Neural progenitor cell (in vitro differentiated cells): ENCODE measurements around the gene CNTROB. TPM values are rescaled to one million over a fixed set of nuclear protein-coding genes. Genes with fewer than 3 reads are reported as not detected.

Experiments used
- DNase-seq: peaks from one replicate; pipeline ENCODE4 v3.0.0-alpha.2; 2016; ENCODE audit warnings: low spot score
- H2AFZ ChIP-seq: fragments of 200-600 bp; sonication (generic); replicated peaks from 2 replicates; pipeline ENCODE4 v1.6.1; 2016; ENCODE audit warnings: antibody characterized with exemption
- H3F3A ChIP-seq: fragments of 200-600 bp; sonication (generic); 2 replicates; pipeline ENCODE4 v1.6.1; 2016; ENCODE audit warnings: antibody characterized with exemption, low read depth
- H3K27ac ChIP-seq: fragments of 200-600 bp; sonication (generic); 2 replicates; pipeline ENCODE4 v1.5.1; 2016; ENCODE audit warnings: mild to moderate bottlenecking
- H3K27me3 ChIP-seq: fragments of 200-600 bp; sonication (generic); 2 replicates; pipeline ENCODE4 v1.6.1; 2016; ENCODE audit warnings: mild to moderate bottlenecking, moderate library complexity
- H3K36me3 ChIP-seq: fragments of 200-600 bp; sonication (generic); 2 replicates; pipeline ENCODE4 v1.5.1; 2016
- H3K4me1 ChIP-seq: fragments of 200-600 bp; sonication (generic); 2 replicates; pipeline ENCODE4 v1.6.1; 2016; ENCODE audit warnings: mixed run types
- H3K4me2 ChIP-seq: fragments of 200-600 bp; sonication (generic); 2 replicates; pipeline ENCODE4 v1.6.1; 2016
- H3K4me3 ChIP-seq: fragments of 200-600 bp; sonication (generic); 2 replicates; pipeline ENCODE4 v1.5.1; 2016
- H3K79me2 ChIP-seq: fragments of 200-600 bp; sonication (generic); 2 replicates; pipeline ENCODE4 v1.6.1; 2016; ENCODE audit warnings: low read depth
- H3K9ac ChIP-seq: fragments of 200-600 bp; sonication (generic); 2 replicates; pipeline ENCODE4 v1.6.1; 2016
- H3K9me3 ChIP-seq: fragments of 200-600 bp; sonication (generic); 2 replicates; pipeline ENCODE4 v1.5.1; 2016; ENCODE audit warnings: low read depth
- H4K20me1 ChIP-seq: fragments of 200-600 bp; sonication (generic); 2 replicates; pipeline ENCODE4 v1.6.1; 2016; ENCODE audit warnings: low read depth
- H3K27ac Mint-ChIP-seq: 3 replicates; pipeline ENCODE4 v1.8.0; 2021; ENCODE audit warnings: mixed read lengths
- H3K27me3 Mint-ChIP-seq: 2 replicates; pipeline ENCODE4 v1.8.0; 2022; ENCODE audit warnings: low read depth, mild to moderate bottlenecking, inconsistent platforms, moderate library complexity, mixed read lengths; ENCODE audit not compliant: insufficient read depth
- H3K36me3 Mint-ChIP-seq: 3 replicates; pipeline ENCODE4 v1.8.0; 2021; ENCODE audit warnings: mixed read lengths
- H3K4me1 Mint-ChIP-seq: 3 replicates; pipeline ENCODE4 v1.8.0; 2021; ENCODE audit warnings: mixed read lengths
- H3K4me3 Mint-ChIP-seq: 3 replicates; pipeline ENCODE4 v1.8.0; 2021; ENCODE audit warnings: mild to moderate bottlenecking, moderate library complexity, mixed read lengths
- H3K9me3 Mint-ChIP-seq: 3 replicates; pipeline ENCODE4 v1.8.0; 2020; ENCODE audit warnings: mixed read lengths
- CTCF ChIP-seq: fragments of 200-600 bp; sonication (generic); IDR thresholded peaks from 2 replicates; pipeline ENCODE4 v1.5.1; 2017; ENCODE audit warnings: antibody characterized with exemption, mild to moderate bottlenecking
- EZH2 ChIP-seq: fragments of 200-600 bp; sonication (generic); IDR thresholded peaks from 2 replicates; pipeline ENCODE4 v1.6.1; 2017; ENCODE audit warnings: antibody characterized with exemption, mild to moderate bottlenecking, moderate library complexity
- EZH2phosphoT487 ChIP-seq: fragments of 200-600 bp; sonication (generic); IDR thresholded peaks from 2 replicates; pipeline ENCODE4 v1.6.1; 2017; ENCODE audit warnings: antibody characterized with exemption
- total RNA-seq: library from RNA; depleted of rRNA; stranded (reverse); fragments of >200 nt; gene quantifications from 2 replicates; pipeline ENCODE4 v1.2.3, GENCODE V29; 2015; ENCODE audit warnings: low replicate concordance

The CNTROB gene
- total RNA-seq, 1 donor from 2014 or later, result 21.2 TPM

- no peak overlapping the region for H3K4me2 ChIP-seq
- Mint-ChIP-seq H3K27me3 (peaks cover 16% of the 10 kb centered on the region), H3K27ac (no peak overlapping the region), H3K4me1 (peaks cover 5% of the 10 kb centered on the region), H3K4me3 (no peak overlapping the region), H3K36me3 (no peaks in the 10 kb centered on the region), H3K9me3 (peaks cover 7% of the 10 kb centered on the region)
- no peak overlapping the region for H3K9ac ChIP-seq
- H3K36me3 ChIP-seq, result no peaks in the 10 kb centered on the region
- no peaks in the 10 kb centered on the region for H3K79me2 ChIP-seq
- peaks cover 20% of the 10 kb centered on the region for H3K27me3 ChIP-seq
- H3F3A ChIP-seq, result peaks cover 11% of the 10 kb centered on the region
- no peaks in the 10 kb centered on the region for H3K9me3 ChIP-seq
- no peaks in the 10 kb centered on the region for H3K4me1 ChIP-seq
- no peak overlapping the region for H3K4me3 ChIP-seq
- DNase-seq, result no peak
- H2AFZ ChIP-seq, result peak overlapping the region; percentile 54
- H3K27ac ChIP-seq, result no peak overlapping the region
- TF ChIP-seq CTCF (no peak), EZH2phosphoT487 (no peak), EZH2 (no peak)
- no peaks in the 10 kb centered on the region for H4K20me1 ChIP-seq
These were observed 55.3 kb downstream of the CNTROB start for GRCh38 chr17:7987112-7987893.

- Histone ChIP-seq H3K4me1 (no peaks in the 10 kb centered on the region), H3K9ac (no peak overlapping the region), H3K36me3 (no peaks in the 10 kb centered on the region), H4K20me1 (no peaks in the 10 kb centered on the region), H3K4me2 (no peak overlapping the region), H3K9me3 (no peaks in the 10 kb centered on the region), H3K27me3 (peaks cover 20% of the 10 kb centered on the region), H2AFZ (no peak overlapping the region), H3K79me2 (no peaks in the 10 kb centered on the region), H3K4me3 (no peak overlapping the region), H3K27ac (no peak overlapping the region), H3F3A (peaks cover 11% of the 10 kb centered on the region)
- Mint-ChIP-seq H3K27me3 (peaks cover 19% of the 10 kb centered on the region), H3K4me1 (peaks cover 5% of the 10 kb centered on the region), H3K36me3 (no peaks in the 10 kb centered on the region), H3K27ac (no peak overlapping the region), H3K4me3 (peak overlapping the region; percentile 81), H3K9me3 (peaks cover 7% of the 10 kb centered on the region)
- peak; percentile 80 for TF ChIP-seq CTCF
- TF ChIP-seq EZH2, result no peak
- DNase-seq, result peak; percentile 87
These were observed 56.8 kb downstream of the CNTROB start for GRCh38 chr17:7988750-7989178.

DNA sequence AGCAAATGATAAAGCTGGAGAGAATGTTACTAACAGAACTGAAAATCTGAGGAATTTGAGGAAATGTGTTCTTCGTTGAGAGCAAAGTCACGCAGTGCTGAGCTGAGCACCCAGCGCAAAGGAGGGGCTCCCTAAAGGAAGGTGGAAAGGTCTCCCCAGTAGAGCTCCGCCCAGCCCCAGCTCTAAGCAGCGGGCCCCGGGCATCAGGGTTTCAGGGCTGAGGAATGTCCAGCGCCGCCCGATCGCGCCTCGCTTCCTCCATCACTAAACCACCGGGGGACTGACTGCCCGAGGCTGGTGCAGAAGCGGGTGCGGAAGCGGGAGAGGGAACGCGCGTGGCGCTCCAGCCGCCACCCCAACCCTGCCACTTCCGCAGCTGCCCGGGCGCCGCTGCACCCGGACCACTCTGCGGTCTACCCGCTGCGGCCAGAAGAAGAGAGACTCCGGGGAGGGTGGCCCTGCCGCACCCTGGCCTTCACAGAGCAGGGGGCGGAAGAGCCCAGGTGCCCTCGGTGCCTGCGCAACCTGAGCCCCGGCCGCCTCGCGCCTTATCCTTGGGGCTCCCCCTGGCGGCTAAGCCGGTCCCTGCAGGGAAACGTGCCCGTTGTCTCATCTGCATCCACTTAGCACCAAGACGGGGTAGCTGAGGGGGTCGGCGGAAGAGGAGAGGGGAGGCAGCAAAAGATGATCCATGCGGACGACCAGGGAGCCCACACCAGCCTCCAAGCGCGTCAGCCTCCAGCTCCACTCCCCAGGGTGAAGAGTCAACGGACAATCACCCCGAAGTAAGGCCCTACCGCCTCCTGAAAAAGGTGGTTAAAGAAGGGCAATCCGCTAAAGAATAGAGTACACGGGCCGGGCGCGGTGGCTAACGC is 58.0 kb downstream of the CNTROB start:
- no peak overlapping the region for H3K9ac ChIP-seq
- H3K4me1 ChIP-seq, result no peaks in the 10 kb centered on the region
- peaks cover 5% of the 10 kb centered on the region for H3K4me1 Mint-ChIP-seq
- peaks cover 14% of the 10 kb centered on the region for H3K27me3 Mint-ChIP-seq
- peak overlapping the region; percentile 56 for H3K4me3 ChIP-seq
- no peak overlapping the region for H3K27ac ChIP-seq
- no peaks in the 10 kb centered on the region for H3K79me2 ChIP-seq
- H3K36me3 ChIP-seq, result no peaks in the 10 kb centered on the region
- H3F3A ChIP-seq, result peaks cover 11% of the 10 kb centered on the region
- peak; percentile 89 for DNase-seq
- H3K9me3 ChIP-seq, result no peaks in the 10 kb centered on the region
- no peaks in the 10 kb centered on the region for H4K20me1 ChIP-seq
- peak overlapping the region; percentile 81 for H3K4me3 Mint-ChIP-seq
- H2AFZ ChIP-seq, result peak overlapping the region; percentile 94
- peak overlapping the region; percentile 90 for H3K4me2 ChIP-seq
- H3K27ac Mint-ChIP-seq, result no peak overlapping the region
- H3K9me3 Mint-ChIP-seq, result peaks cover 7% of the 10 kb centered on the region
- no peaks in the 10 kb centered on the region for H3K36me3 Mint-ChIP-seq
- peaks cover 20% of the 10 kb centered on the region for H3K27me3 ChIP-seq
- TF ChIP-seq CTCF (peak; percentile 95), EZH2phosphoT487 (no peak), EZH2 (peak; percentile 43)
